ENCODE results near the gene PDE8B. TPM values are rescaled to one million over a fixed set of nuclear protein-coding genes. Genes with fewer than 3 reads are reported as not detected.

Gene PDE8B
- total RNA-seq, 2 experiments from 2014 or later = 0.05 TPM; not detected in 1

- no peak for DNase-seq
- H3K4me1 Mint-ChIP-seq = no peaks in the 10 kb centered on the region
- CTCF ChIA-PET = no interaction called here
- H3K9me3 Mint-ChIP-seq = peaks cover 5% of the 10 kb centered on the region
- peaks cover 2% of the 10 kb centered on the region for H3K27me3 Mint-ChIP-seq
- peaks cover 2% of the 10 kb centered on the region for H3K36me3 Mint-ChIP-seq (ENCODE audit: low read depth)
- H3K27ac Mint-ChIP-seq = no peak overlapping the region
- POLR2A ChIA-PET = no interaction called here
- H3K4me3 Mint-ChIP-seq = no peak overlapping the region
Observed at GRCh38 chr5:77390221-77390620, 179.7 kb downstream of the PDE8B start.

DNA sequence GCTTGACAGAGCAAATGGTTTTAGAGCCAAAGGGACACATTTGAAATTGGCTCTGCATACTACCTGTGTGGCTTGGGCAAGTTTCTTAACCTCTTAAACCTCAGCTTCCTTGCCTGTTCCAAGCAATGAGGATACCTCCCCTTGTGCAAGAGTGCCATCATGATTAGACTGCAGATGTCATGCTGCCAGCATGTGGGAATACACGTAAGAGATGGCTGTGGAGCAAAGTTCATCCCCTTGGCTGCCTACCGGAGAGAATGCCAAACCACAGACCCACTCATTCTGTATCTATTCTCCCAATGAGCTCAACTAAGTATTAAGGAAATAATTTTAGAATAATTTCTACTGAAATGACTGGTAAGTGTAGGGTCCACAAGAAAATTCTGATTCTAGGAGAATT lies 180.3 kb downstream of the PDE8B start:
- DNase-seq = no peak
- ChIA-PET CTCF (no interaction called here), POLR2A (no interaction called here)
- peaks cover 2% of the 10 kb centered on the region for H3K36me3 Mint-ChIP-seq (ENCODE audit: low read depth)
- no peaks in the 10 kb centered on the region for H3K4me1 Mint-ChIP-seq
- H3K9me3 Mint-ChIP-seq = peaks cover 5% of the 10 kb centered on the region
- H3K27me3 Mint-ChIP-seq = peaks cover 2% of the 10 kb centered on the region
- H3K27ac Mint-ChIP-seq = no peak overlapping the region
- H3K4me3 Mint-ChIP-seq = no peak overlapping the region

- Mint-ChIP-seq H3K9me3 (peaks cover 5% of the 10 kb centered on the region), H3K27me3 (peaks cover 2% of the 10 kb centered on the region), H3K36me3 (ENCODE audit: low read depth) (peaks cover 2% of the 10 kb centered on the region), H3K4me3 (no peak overlapping the region), H3K27ac (no peak overlapping the region), H3K4me1 (peaks cover 2% of the 10 kb centered on the region)
- DNase-seq = no peak
- POLR2A ChIA-PET = no interaction called here
- CTCF ChIA-PET = no interaction called here
Observed at GRCh38 chr5:77391240-77391765, 180.8 kb downstream of the PDE8B start.

- ChIA-PET POLR2A (no interaction called here), CTCF (no interaction called here)
- no peak for DNase-seq
- Mint-ChIP-seq H3K27ac (no peak overlapping the region), H3K4me3 (no peak overlapping the region), H3K36me3 (ENCODE audit: low read depth) (no peaks in the 10 kb centered on the region), H3K4me1 (peaks cover 2% of the 10 kb centered on the region), H3K27me3 (peaks cover 2% of the 10 kb centered on the region), H3K9me3 (peaks cover 3% of the 10 kb centered on the region)
Observed at GRCh38 chr5:77394064-77394715, 183.7 kb downstream of the PDE8B start.

GRCh38 chr5:77396017-77396416 lies 185.5 kb downstream of the PDE8B start:
- CTCF ChIA-PET = no interaction called here
- peaks cover 2% of the 10 kb centered on the region for H3K4me1 Mint-ChIP-seq

DNA sequence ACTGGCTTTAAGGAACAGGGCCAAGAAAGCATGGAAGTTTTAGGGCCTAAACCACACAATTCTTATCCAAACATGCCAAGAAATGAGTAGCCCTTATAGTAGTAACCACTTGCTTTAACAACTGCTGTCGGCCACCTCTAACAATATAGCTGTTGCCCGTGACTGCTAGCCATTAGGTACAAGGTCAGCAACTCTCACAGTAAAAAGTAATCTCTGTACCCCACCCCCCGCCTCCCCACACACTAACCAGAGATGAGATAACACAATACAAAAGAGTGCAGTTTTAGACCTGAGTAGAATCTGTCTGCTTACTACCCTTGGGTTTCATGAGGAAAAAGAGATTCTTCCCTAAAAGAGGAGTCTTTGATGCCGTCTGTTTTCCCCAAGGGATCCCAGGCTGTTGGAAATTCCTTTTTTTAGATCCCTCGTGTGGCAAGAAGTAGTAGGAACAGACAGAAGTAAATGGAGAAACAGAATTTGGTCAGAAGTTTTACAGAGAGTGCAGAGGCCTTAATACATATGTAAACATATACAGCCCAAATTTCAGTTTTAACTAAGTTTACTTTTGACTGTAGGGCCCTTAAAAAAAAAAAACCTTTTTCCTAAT lies 187.3 kb downstream of the PDE8B start:
- ChIA-PET CTCF (no interaction called here), POLR2A (no interaction called here)
- H3K27ac Mint-ChIP-seq = no peak overlapping the region
- no peaks in the 10 kb centered on the region for H3K9me3 Mint-ChIP-seq
- peaks cover 6% of the 10 kb centered on the region for H3K27me3 Mint-ChIP-seq
- no peak for DNase-seq
- peaks cover 2% of the 10 kb centered on the region for H3K4me1 Mint-ChIP-seq
- H3K4me3 Mint-ChIP-seq = no peak overlapping the region
- no peaks in the 10 kb centered on the region for H3K36me3 Mint-ChIP-seq (ENCODE audit: low read depth)

More at GRCh38 chr5:77396017-77396416, 185.5 kb downstream of the PDE8B start:
- peaks cover 7% of the 10 kb centered on the region for H3K27me3 Mint-ChIP-seq
- no peak overlapping the region for H3K27ac Mint-ChIP-seq
- no peak overlapping the region for H3K4me3 Mint-ChIP-seq
- H3K9me3 Mint-ChIP-seq = no peaks in the 10 kb centered on the region
- DNase-seq = no peak
- H3K36me3 Mint-ChIP-seq (ENCODE audit: low read depth) = no peaks in the 10 kb centered on the region
- POLR2A ChIA-PET = no interaction called here

DNA sequence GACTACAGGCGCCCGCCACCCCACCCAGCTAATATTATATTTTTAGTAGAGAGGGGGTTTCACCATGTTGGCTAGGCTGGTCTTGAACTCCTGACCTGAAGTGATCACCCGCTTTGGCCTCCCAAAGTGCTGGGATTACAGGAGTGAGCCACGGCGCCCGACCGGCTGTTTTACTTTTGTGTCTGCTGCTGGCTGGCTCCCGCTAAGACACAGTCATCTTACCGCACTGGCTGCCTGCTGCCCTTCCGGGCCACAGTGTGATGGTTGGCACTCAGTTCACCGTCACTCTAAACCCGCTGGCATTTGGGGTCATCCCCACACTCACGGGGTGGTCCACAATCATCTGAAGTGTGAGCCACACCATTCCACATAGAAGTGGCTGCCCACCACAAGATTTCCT lies 188.0 kb downstream of the PDE8B start:
- ChIA-PET POLR2A (no interaction called here), CTCF (no interaction called here)
- no peaks in the 10 kb centered on the region for H3K9me3 Mint-ChIP-seq
- no peak for DNase-seq
- peaks cover 2% of the 10 kb centered on the region for H3K4me1 Mint-ChIP-seq
- no peak overlapping the region for H3K4me3 Mint-ChIP-seq
- H3K36me3 Mint-ChIP-seq (ENCODE audit: low read depth) = no peaks in the 10 kb centered on the region
- H3K27ac Mint-ChIP-seq = no peak overlapping the region
- peaks cover 6% of the 10 kb centered on the region for H3K27me3 Mint-ChIP-seq

DNA sequence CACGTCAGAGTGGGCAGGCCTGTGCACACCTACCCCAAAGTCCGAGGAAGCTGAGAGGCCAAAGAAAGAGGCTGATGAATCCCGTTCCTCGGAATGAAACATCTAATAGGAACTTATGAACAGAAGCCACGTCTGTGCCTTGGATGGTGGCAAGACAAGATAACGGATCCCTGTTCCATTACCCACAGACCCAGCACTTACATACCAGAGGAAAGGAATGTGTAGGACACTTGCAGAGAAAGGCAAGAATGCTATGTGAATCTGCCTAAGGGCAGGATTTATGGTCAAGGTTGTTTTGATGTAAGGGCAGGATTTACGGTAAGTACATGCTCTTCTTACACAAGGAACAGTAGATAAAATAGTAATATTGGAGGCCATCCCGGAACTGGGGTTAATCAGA lies 188.4 kb downstream of the PDE8B start:
- no peak for DNase-seq
- Mint-ChIP-seq H3K9me3 (no peaks in the 10 kb centered on the region), H3K4me1 (peaks cover 2% of the 10 kb centered on the region), H3K36me3 (ENCODE audit: low read depth) (no peaks in the 10 kb centered on the region), H3K27me3 (peaks cover 6% of the 10 kb centered on the region), H3K4me3 (no peak overlapping the region), H3K27ac (no peak overlapping the region)
- CTCF ChIA-PET = no interaction called here
- POLR2A ChIA-PET = no interaction called here

- POLR2A ChIA-PET = no interaction called here
Observed at GRCh38 chr5:77400645-77401044, 190.2 kb downstream of the PDE8B start.

GRCh38 chr5:77402796-77403195 lies 192.3 kb downstream of the PDE8B start:
- H3K4me3 Mint-ChIP-seq = no peak overlapping the region
- H3K27ac Mint-ChIP-seq = no peak overlapping the region
- H3K4me1 Mint-ChIP-seq = no peaks in the 10 kb centered on the region
- no peaks in the 10 kb centered on the region for H3K36me3 Mint-ChIP-seq (ENCODE audit: low read depth)
- H3K9me3 Mint-ChIP-seq = no peaks in the 10 kb centered on the region
- no peak for DNase-seq
- POLR2A ChIA-PET = no interaction called here
- CTCF ChIA-PET = no interaction called here
- peaks cover 18% of the 10 kb centered on the region for H3K27me3 Mint-ChIP-seq

More at GRCh38 chr5:77400645-77401044, 190.2 kb downstream of the PDE8B start:
- DNase-seq = no peak
- Mint-ChIP-seq H3K27me3 (peaks cover 13% of the 10 kb centered on the region), H3K4me1 (peaks cover 2% of the 10 kb centered on the region), H3K27ac (no peak overlapping the region), H3K4me3 (no peak overlapping the region), H3K9me3 (no peaks in the 10 kb centered on the region), H3K36me3 (ENCODE audit: low read depth) (no peaks in the 10 kb centered on the region)
- CTCF ChIA-PET = no interaction called here

DNA sequence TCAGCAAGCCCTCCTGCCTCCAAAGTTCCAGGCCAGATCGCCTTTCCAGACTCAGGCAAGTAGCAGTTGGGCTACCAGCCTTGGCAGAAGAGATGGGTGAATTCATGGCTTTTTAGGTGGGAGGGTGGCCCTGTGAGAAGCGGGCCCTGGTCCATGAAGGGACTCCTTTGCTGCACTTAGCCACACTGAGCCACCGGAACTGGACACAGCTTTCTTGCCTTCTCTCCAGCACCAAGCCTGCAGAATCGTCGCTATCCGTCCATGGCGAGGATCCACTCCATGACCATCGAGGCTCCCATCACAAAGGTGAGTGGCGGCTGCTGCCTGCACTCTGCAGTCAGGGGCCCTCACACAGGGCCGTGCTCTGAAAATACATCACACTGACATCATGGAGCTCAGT lies 196.7 kb downstream of the PDE8B start:
- POLR2A ChIA-PET = no interaction called here
- Mint-ChIP-seq H3K27me3 (peaks cover 13% of the 10 kb centered on the region), H3K4me3 (no peak overlapping the region), H3K4me1 (no peaks in the 10 kb centered on the region), H3K9me3 (no peaks in the 10 kb centered on the region), H3K27ac (no peak overlapping the region), H3K36me3 (ENCODE audit: low read depth) (no peaks in the 10 kb centered on the region)
- CTCF ChIA-PET = interaction anchor here (0.6 kb wide), 1 partner anchor 74 kb away, joined by 3 read pairs; no protein-coding TSS in a partner anchor
- DNase-seq = no peak

DNA sequence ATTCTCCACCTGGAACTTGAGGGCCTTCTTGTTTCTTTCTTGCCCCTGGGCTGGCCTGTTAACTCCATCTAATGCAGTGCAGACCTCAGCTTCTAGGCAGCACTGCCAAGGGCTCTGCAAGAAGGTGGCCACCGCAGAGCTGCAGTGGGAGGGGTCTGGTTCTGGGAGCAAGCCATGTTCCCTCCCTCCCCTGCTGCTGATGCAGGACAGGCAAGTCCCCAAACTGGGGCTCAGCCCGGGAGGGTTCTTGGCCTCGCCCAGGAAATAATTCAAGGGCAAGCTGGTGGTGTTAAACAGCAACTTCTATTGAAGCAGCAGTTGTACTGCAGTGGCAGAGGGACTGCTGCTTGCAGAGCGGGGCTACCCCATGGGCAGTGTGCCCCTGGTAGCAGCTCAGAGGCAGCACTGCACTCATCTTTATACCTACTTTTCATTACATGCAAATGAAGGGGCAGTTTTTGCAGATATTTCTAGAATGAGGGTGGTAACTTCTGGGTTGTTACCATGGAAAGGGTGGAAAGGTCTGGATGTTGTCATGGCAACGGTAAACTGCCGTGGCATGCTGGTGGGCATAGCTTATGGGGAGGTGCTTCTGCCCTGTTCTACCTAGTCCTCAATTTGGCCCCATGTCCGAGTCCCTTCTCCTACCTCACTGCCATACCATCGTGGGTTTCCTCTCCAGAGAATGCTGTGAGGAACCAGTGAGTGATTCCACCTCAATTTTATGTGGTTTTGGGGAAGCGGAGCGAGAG lies 199.6 kb downstream of the PDE8B start:
- POLR2A ChIA-PET = no interaction called here

GRCh38 chr5:77413049-77413448 lies 202.6 kb downstream of the PDE8B start:
- Mint-ChIP-seq H3K27me3 (peaks cover 2% of the 10 kb centered on the region), H3K4me1 (no peaks in the 10 kb centered on the region), H3K27ac (no peak overlapping the region), H3K9me3 (no peaks in the 10 kb centered on the region), H3K36me3 (ENCODE audit: low read depth) (no peaks in the 10 kb centered on the region), H3K4me3 (no peak overlapping the region)
- no peak for DNase-seq
- ChIA-PET CTCF (no interaction called here), POLR2A (no interaction called here)

More for the DNA sequence above, 199.6 kb downstream of the PDE8B start:
- H3K27me3 Mint-ChIP-seq = peaks cover 14% of the 10 kb centered on the region
- CTCF ChIA-PET = no interaction called here
- H3K27ac Mint-ChIP-seq = no peak overlapping the region
- no peak for DNase-seq
- H3K4me1 Mint-ChIP-seq = no peaks in the 10 kb centered on the region
- no peak overlapping the region for H3K4me3 Mint-ChIP-seq
- H3K36me3 Mint-ChIP-seq (ENCODE audit: low read depth) = no peaks in the 10 kb centered on the region
- H3K9me3 Mint-ChIP-seq = no peaks in the 10 kb centered on the region

Measured in activated CD4-positive, alpha-beta memory T cell treated with anti-CD3 and anti-CD28 coated beads, Interleukin-2, amount 10 ng/mL, durations not matched to agents 7 days and 5 days (primary cell).